Loucy (cell line): ENCODE measurements around the gene PHACTR1.

Experiments
- EZH2phosphoT487 ChIP-seq: fragments of 200-600 bp; IDR thresholded peaks from 2 replicates; pipeline ENCODE4 v1.6.1; 2018; ENCODE audit warnings: antibody characterized with exemption, mild to moderate bottlenecking, moderate library complexity, borderline replicate concordance
- TF ChIP-seq, protein P1 (sequence below): fragments of 200-600 bp; sonication (generic); conservative IDR thresholded peaks from 2 replicates; pipeline ENCODE4 v1.5.1; 2014; ENCODE audit warnings: mild to moderate bottlenecking, antibody characterized with exemption, low read length

DNA sequence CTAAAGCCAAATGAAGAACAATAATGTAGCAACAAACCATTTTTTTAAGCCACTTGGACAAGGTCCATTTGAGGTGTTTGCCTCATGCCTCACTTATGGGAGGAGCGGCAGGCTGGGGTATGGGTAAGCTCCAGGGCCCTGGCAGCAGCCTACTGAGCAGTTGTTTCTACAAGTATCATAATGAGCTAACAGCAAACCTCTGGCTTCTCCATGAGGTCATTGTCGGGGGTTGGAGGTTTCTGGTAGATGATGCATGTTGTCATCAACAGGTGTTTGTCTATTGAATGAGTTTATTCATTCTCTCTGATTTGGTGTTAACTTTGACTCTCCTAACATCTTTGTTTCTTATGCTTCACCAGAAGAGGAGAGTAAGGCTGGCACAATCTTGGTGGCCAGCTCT lies 461.1 kb downstream of the PHACTR1 start:
- TF ChIP-seq, protein P1, sequence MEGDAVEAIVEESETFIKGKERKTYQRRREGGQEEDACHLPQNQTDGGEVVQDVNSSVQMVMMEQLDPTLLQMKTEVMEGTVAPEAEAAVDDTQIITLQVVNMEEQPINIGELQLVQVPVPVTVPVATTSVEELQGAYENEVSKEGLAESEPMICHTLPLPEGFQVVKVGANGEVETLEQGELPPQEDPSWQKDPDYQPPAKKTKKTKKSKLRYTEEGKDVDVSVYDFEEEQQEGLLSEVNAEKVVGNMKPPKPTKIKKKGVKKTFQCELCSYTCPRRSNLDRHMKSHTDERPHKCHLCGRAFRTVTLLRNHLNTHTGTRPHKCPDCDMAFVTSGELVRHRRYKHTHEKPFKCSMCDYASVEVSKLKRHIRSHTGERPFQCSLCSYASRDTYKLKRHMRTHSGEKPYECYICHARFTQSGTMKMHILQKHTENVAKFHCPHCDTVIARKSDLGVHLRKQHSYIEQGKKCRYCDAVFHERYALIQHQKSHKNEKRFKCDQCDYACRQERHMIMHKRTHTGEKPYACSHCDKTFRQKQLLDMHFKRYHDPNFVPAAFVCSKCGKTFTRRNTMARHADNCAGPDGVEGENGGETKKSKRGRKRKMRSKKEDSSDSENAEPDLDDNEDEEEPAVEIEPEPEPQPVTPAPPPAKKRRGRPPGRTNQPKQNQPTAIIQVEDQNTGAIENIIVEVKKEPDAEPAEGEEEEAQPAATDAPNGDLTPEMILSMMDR = no peak
- no peak for TF ChIP-seq EZH2phosphoT487
